ENCODE results near the gene PLA2G4A. TPM values are rescaled to one million over a fixed set of nuclear protein-coding genes. Genes with fewer than 3 reads are reported as not detected.

The PLA2G4A gene
- total RNA-seq = 14.8 and 15.7 TPM in 2 replicates

GRCh38 chr1:186828611-186829454 is at the start of gene PLA2G4A:
Gene PLA2G4A (plus strand): TSS chr1:186828949. CDS start chr1:186854355, 25,406 bp downstream.

Other genes starting within 250 kb of the PLA2G4A start
- 3.4 and 5.9 TPM in 2 replicates for gene PTGS2, start 148.5 kb upstream of the PLA2G4A start, total RNA-seq

Data from dermis lymphatic vessel endothelial cell (primary cell).